GM18867 (cell line): Measurements from ENCODE around the gene BCAS3.
"Not testable (repeated sequence)": the region's sequence is repeated elsewhere in the genome, so short reads cannot be mapped to it uniquely, and the experiment has no call there.

ENCODE experiments used
- ATAC-seq: cut with Tn5 transposase; IDR thresholded peaks from one replicate; pipeline ENCODE4 v1.9.1; 2021; ENCODE audit warnings: mild to moderate bottlenecking, moderate library complexity; ENCODE audit not compliant: unreplicated experiment

The BCAS3 gene

DNA sequence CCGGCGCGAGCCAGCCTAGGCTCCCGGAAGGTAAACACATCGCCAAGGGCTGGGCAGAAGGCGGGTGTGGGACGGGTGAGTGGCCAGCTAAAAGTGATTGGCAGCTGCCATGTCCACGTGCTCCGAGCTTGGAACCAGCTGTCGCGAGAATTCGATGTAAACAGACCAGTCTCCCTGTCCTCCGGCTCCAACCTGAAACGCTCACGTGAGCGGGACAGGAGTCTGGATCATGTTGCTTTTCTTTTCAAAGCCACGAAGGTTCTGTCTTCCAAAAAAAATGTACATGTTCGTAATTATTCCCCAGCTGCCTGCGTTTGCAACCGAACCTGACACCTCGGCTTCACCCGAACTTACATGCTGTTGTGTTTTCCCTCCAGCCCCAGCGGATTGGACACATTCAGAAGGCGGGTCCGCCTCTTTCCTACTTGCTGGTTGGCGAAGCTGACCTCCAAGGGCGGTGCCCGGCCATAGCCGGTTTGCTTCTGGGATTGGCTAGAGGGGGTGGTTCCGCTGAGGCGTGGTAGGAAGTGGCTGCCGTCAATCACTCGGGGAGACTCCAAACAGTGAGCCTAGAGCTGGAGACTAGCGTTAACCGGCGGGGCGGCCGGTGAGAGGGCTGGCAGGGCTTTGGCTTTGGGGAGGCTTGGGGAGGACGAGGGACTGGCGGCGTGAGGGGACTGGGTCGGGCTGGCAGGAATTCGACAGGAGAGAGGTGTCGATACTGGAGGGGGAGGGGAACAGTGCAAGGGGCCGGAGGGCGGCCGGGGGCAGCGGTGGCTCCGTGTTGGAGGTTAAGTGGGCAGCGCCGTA, at the start of gene BCAS3:
BCAS3 (plus strand) TSS at position 544 of the 810 bp plus-strand sequence.
- ATAC-seq, result peak; percentile 97

- no peak for ATAC-seq
Measured at GRCh38 chr17:60628252-60628889, 49.3 kb upstream of the BCAS3 start.

- ATAC-seq, result no peak
Measured at GRCh38 chr17:60629120-60629519, 48.5 kb upstream of the BCAS3 start.

DNA sequence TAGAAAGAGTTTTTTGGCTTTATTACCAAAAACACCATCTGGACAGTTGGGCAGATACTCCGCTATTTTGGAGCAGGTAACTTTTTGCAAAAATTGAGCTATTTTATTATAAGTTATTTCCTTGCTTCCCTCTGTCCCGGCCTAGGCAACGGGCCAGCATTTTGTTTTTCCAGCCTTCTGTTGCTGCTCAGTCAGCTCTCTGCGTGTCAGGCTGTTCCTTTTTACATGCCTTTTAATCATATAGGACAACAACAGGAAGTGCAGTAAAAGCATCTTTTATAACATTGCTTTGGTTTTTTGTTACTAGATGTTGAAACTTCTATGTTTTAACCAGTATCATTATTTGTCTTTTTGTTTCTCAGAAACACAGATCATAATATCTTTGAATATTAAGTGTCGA, 47.3 kb upstream of the BCAS3 start:
- ATAC-seq, result no peak

DNA sequence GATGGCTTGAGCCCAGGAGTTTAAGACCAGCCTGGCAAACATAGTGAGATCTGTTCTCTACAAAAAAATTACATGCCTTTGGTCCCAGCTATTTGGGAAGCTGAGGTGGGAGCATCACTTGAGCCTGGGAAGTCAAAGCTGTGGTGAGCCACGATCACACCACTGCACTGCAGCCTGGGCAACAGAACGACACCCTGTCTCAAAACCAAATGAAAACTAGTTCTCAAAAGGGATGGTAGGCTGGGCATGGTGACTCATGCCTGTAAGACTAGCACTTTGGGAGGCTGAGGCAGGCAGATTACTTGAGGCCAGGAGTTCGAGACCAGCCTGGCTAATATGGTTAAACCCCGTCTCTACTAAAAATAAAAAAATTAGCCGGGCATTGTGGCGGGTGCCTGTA, 46.5 kb upstream of the BCAS3 start:
- no peak for ATAC-seq

GRCh38 chr17:60637683-60638082, 40.0 kb upstream of the BCAS3 start:
- ATAC-seq, result no peak

GRCh38 chr17:60639019-60639330, 38.7 kb upstream of the BCAS3 start:
- ATAC-seq, result no peak

DNA sequence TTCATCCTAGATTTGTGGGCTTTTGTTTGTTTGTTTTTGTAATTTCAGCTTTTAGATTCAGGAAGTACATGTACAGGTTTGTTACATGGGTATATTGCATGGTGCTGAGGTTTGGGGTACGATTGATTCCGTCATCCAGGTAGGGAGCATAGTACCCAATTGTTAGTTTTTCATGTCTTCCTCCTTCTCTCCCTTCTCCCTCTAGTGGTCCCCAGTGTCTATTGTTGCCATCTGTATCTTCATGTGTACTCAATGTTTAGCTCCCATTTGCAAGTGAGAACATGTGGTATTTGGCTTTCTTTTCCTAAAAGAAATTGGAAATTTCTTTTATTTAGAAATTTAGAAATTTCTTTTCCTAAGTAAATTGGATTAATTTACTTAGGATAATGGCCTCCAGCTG, 37.1 kb upstream of the BCAS3 start:
- ATAC-seq, result no peak

GRCh38 chr17:60641126-60641525, 36.5 kb upstream of the BCAS3 start:
- ATAC-seq, result no peak

DNA sequence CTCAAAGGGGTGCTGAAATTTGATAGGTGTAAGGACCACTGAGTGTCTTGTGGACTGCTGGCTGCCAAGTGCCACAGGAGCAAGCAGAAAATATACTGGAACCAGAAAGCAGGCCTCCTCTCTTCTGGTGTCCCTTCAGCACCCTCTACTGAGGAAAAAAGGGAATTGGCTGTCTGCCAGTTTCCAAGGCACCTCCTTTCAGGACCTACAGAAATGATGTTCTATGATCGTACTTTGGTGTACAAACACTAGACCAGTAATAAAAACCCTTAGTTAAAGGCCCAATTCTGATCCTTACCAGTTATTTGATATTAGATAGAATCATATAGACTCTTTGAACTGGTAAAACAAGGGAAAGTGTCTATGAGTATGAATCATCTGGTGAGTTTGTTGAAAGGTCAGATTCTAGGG, 35.8 kb upstream of the BCAS3 start:
- no peak for ATAC-seq

GRCh38 chr17:60645918-60646523, 31.6 kb upstream of the BCAS3 start:
- ATAC-seq, result no peak

GRCh38 chr17:60646701-60647100, 30.9 kb upstream of the BCAS3 start:
- ATAC-seq, result no peak

DNA sequence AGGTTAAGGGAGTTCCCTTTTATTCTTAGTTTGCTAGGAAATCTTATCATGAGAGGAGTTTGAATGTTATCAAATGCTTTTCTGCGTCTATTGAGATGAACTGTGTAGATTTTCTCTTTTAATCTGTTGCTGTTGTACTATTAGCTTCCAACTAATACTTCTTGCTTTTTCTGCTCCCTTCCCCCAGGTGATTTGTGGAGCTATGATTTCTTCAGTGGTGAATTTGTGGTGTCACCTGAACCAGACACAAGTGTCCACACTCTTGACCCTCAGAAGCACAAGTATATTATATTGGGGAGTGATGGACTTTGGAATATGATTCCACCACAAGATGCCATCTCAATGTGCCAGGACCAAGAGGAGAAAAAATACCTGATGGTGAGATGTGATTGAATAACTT, 29.9 kb upstream of the BCAS3 start:
- no peak for ATAC-seq

DNA sequence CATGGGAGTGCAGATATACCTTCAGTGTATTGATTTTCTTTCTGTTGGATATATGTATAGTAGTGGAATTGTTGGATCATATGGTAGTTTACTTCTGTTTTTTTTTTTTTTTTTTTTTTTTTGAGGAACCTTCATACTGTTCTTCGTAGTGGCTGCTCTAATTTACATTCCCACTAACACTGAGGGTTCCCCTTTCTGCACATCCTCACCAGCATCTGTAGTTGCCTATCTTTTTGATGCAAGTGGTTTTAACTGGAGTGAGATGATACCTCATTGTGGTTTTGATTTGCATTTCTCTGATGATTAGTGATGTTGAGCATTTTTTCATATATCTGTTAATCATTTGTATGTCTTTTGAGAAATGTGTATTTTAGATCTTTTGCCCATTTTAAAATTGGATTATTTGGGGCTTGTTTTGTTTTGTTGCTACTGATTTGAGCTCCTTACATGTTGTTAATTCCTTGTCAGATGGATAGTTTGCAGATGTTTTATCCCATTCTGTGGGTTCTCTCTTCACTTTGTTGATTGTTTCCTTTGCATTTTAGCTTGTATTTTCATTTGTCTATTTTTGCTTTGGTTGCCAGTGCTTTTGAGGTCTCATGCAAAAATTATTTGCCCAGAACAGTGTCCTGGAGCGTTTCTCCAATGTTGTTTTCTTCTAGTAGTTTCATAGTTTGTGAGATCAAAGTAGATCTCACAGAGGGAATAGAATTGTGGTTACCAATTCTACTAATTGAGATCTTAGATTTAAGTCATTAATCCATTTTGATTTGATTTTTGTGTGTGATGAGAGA, 25.0 kb upstream of the BCAS3 start:
- ATAC-seq, result peak; percentile 93

- ATAC-seq, result no peak
Measured at GRCh38 chr17:60653569-60653968, 24.1 kb upstream of the BCAS3 start.

GRCh38 chr17:60656499-60656898, 21.2 kb upstream of the BCAS3 start:
- ATAC-seq, result no peak

GRCh38 chr17:60659156-60659555, 18.5 kb upstream of the BCAS3 start:
- no peak for ATAC-seq

- no peak for ATAC-seq
Measured at GRCh38 chr17:60661489-60661888, 16.2 kb upstream of the BCAS3 start.

DNA sequence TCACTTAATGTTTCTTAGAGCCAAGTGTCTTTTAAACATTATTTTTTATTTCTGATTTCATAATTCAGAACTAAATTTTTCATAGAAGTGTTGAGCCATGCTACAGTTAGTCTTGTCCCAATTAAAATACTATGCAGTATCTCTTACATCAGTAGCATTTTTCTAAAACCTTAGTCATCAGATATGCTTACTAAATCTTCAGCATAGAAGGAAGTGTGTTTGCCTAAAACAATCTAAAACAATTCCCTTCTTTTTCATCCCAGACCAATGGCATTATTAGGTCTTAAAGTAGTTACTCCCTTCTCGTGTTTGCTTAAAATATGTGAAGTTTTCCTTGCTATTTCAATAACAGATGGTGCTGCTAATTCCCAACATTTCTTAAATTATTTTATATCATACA, 13.6 kb upstream of the BCAS3 start:
- no peak for ATAC-seq

- no peak for ATAC-seq
Measured at GRCh38 chr17:60665602-60666001, 12.0 kb upstream of the BCAS3 start.

DNA sequence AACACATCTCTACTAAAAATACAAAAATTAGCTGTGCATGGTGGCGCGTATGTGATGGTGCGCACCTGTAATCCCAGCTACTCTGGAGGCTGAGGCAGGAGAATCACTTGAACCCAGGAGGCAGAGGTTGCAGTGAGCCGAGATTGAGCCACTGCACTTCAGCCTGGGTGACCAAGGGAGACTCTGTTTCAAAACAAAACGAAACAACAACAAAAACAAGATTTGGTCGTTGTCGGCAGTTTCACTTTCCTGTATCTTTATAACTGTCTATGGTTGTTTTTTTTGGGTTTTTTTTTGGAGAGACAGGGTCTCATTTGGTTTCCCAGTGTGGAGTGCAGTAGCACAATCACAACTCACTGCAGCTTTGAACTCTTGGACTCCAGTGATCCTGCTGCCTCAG, 8.9 kb upstream of the BCAS3 start:
- not testable (repeated sequence) for ATAC-seq
